Prostate gland (tissue), 2 donors: Measurements from ENCODE around the gene PSME2.

ENCODE experiments used
- POLR2A ChIP-seq: fragments of 450-650 bp; IDR thresholded peaks from one replicate; pipeline ENCODE4 v1.6.1; 2016; ENCODE audit warnings: antibody characterized with exemption, mild to moderate bottlenecking
- POLR2AphosphoS5 ChIP-seq: sonication (generic); formaldehyde crosslinking; IDR thresholded peaks from one replicate; pipeline ENCODE4 v1.6.1; 2017; ENCODE audit warnings: antibody characterized with exemption
- TF ChIP-seq, protein P1 (sequence below), 4 experiments: fragments of 200-600 bp in 2 of 4; fragments of 450-650 bp in 2 of 4; sonication (generic) in 2 of 4; IDR thresholded peaks; 1 replicate in 3 of 4; 2 replicates in 1 of 4; pipeline ENCODE4 v1.5.1; 2016 to 2019; ENCODE audit warnings: antibody characterized with exemption in 4 of 4, mild to moderate bottlenecking in 2 of 4, moderate library complexity in 2 of 4

DNA sequence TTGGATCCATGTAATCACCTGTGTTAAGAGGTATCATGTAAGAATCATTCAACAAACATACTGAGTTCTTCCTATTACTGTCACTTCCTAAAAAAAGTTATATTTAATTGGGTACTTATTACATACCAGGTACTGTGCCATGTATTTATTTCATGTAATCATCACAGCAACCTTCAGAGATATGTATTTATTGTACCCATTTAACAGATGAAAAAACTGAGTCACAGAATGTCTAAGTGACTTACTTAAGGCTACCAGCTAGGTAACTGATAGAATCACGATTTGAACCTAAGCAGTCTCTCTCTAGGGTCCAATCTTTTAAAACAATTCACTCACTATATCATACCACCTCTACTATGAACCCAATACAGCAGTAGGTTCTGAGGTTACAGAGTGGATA, 2.0 kb downstream of the PSME2 start:
- TF ChIP-seq POLR2A (no peak), POLR2AphosphoS5 (no peak)
- TF ChIP-seq, protein P1, sequence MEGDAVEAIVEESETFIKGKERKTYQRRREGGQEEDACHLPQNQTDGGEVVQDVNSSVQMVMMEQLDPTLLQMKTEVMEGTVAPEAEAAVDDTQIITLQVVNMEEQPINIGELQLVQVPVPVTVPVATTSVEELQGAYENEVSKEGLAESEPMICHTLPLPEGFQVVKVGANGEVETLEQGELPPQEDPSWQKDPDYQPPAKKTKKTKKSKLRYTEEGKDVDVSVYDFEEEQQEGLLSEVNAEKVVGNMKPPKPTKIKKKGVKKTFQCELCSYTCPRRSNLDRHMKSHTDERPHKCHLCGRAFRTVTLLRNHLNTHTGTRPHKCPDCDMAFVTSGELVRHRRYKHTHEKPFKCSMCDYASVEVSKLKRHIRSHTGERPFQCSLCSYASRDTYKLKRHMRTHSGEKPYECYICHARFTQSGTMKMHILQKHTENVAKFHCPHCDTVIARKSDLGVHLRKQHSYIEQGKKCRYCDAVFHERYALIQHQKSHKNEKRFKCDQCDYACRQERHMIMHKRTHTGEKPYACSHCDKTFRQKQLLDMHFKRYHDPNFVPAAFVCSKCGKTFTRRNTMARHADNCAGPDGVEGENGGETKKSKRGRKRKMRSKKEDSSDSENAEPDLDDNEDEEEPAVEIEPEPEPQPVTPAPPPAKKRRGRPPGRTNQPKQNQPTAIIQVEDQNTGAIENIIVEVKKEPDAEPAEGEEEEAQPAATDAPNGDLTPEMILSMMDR (IDR thresholded peaks at IDR 0.05) = no peak
